Keratinocyte (primary cell): Measurements from ENCODE around the gene VGLL3.

Source experiments
- EZH2 ChIP-seq: IDR thresholded peaks from one replicate; pipeline ENCODE4 v1.6.1; 2012; ENCODE audit warnings: inconsistent platforms, mild to moderate bottlenecking, low read length, moderate library complexity
- TF ChIP-seq, protein P1 (sequence below), 3 experiments: IDR thresholded peaks in 1 of 3; conservative IDR thresholded peaks in 1 of 3; optimal IDR thresholded peaks in 1 of 3; 2 replicates in 2 of 3; 3 replicates in 1 of 3; pipeline versions ENCODE3 to v1.5.1; 2011; ENCODE audit warnings: low read length in 3 of 3, mild to moderate bottlenecking in 3 of 3, moderate library complexity in 2 of 3, control low read depth in 1 of 3, inconsistent platforms in 1 of 3; ENCODE audit not compliant: insufficient read depth in 2 of 3; ENCODE audit errors: extremely low read depth in 1 of 3

DNA sequence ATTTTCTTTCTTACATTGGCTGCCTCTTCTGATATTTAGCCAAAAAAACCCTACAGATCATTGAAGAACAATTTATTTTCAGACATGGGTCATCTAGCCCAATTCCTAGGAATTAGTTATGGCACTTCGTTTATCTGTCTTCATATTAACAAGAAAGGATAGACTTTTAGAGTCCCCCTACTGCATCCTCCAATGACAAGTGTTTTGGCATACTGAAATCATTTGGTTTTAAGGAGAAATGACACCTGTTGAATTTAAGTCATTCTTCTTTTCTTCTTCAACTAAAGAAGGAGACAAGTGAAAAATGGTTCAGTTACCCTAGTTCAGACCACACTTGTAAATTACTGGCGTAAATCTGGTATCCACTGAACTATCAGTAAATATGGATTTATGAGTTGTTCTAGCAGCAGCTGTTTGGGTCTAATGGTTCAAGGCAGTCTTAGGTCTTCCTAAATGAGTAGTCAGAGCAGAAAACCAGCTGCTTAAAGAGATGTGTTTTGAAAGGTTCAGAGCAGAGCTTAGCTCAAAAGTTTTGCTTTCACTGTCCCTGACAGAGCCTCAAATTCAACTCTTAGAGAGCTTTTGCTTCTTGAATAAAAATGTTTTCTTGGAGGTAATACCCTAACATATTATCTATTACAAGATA is 5.6 kb downstream of the VGLL3 start:
- TF ChIP-seq EZH2 = no peak
- TF ChIP-seq, protein P1, sequence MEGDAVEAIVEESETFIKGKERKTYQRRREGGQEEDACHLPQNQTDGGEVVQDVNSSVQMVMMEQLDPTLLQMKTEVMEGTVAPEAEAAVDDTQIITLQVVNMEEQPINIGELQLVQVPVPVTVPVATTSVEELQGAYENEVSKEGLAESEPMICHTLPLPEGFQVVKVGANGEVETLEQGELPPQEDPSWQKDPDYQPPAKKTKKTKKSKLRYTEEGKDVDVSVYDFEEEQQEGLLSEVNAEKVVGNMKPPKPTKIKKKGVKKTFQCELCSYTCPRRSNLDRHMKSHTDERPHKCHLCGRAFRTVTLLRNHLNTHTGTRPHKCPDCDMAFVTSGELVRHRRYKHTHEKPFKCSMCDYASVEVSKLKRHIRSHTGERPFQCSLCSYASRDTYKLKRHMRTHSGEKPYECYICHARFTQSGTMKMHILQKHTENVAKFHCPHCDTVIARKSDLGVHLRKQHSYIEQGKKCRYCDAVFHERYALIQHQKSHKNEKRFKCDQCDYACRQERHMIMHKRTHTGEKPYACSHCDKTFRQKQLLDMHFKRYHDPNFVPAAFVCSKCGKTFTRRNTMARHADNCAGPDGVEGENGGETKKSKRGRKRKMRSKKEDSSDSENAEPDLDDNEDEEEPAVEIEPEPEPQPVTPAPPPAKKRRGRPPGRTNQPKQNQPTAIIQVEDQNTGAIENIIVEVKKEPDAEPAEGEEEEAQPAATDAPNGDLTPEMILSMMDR (optimal IDR thresholded peaks at IDR 0.05 in 1 of 3, IDR thresholded peaks at IDR 0.05 in 1 of 3, conservative IDR thresholded peaks at IDR 0.05 in 1 of 3; ENCODE audit: extremely low read depth in 1 of 3, insufficient read depth in 2 of 3, low read length in 3 of 3) = no peak
